GM12891 (cell line): ENCODE results near the gene GPR151.

Experiments
- POLR2A ChIP-seq: IDR thresholded peaks from 2 replicates; pipeline ENCODE4 v1.6.1; 2011; ENCODE audit warnings: low read depth, low read length, control low read depth
- POLR2AphosphoS5 ChIP-seq: IDR thresholded peaks from 2 replicates; pipeline ENCODE4 v1.6.1; 2011; ENCODE audit warnings: low read depth, low read length, control low read depth
- POU2F2 ChIP-seq: IDR thresholded peaks from 2 replicates; pipeline ENCODE4 v1.6.1; 2011; ENCODE audit warnings: low read depth, mild to moderate bottlenecking, control low read depth, low read length, moderate library complexity
- SPI1 ChIP-seq: IDR thresholded peaks from 2 replicates; pipeline ENCODE4 v1.6.1; 2011; ENCODE audit warnings: low read depth, low read length, control low read depth

DNA sequence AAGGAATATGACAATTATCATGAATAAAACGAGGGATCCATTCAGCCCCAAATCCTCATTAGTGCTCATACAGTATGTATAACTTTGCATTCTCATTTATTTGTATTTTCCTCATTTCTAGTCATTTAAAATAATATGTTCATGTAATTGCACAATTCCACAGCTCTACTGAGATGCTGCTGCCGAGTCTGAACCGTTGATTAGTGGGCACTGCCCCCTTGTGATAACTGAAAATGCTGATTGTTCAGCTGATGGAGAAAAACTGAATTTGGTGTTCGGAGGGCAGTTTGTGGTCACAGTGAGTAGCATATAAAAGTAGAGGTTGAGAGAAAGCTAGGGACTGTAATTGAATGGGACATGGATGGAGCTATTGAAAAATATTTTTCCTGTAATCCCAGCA, 12.2 kb upstream of the GPR151 start:
- TF ChIP-seq POLR2AphosphoS5 (no peak), SPI1 (no peak), POLR2A (no peak), POU2F2 (no peak)
